ENCODE results near the gene HDAC3.
"Not testable (repeated sequence)": the region's sequence is repeated elsewhere in the genome, so short reads cannot be mapped to it uniquely, and the experiment has no call there.

The HDAC3 gene

GRCh38 chr5:141633871-141634561, 2.6 kb downstream of the HDAC3 start:
- DNase-seq: no peak

- peak in 1 of 2 experiments; percentile 9 for DNase-seq
These were observed 4.0 kb downstream of the HDAC3 start for GRCh38 chr5:141632650-141633049.

- no peak for DNase-seq
These were observed 6.0 kb downstream of the HDAC3 start for GRCh38 chr5:141630570-141631140.

GRCh38 chr5:141628175-141628788, 8.4 kb downstream of the HDAC3 start:
- DNase-seq: no peak

- DNase-seq: no peak
These were observed 13.0 kb downstream of the HDAC3 start for GRCh38 chr5:141623611-141624010.

GRCh38 chr5:141623186-141623585, 13.5 kb downstream of the HDAC3 start:
- DNase-seq: no peak

GRCh38 chr5:141618804-141619554, 17.7 kb downstream of the HDAC3 start, which contains the start of gene DIAPH1:
Gene DIAPH1, minus strand, starts transcription at chr5:141619000. Its CDS starts 86 bp downstream, at chr5:141618914.
- peak; percentile 57 to 66 for DNase-seq

GRCh38 chr5:141618030-141618803, 18.4 kb downstream of the HDAC3 start:
- DNase-seq: no peak

GRCh38 chr5:141617682-141618029, 19.0 kb downstream of the HDAC3 start:
- DNase-seq: no peak

- no peak for DNase-seq
These were observed 19.5 kb downstream of the HDAC3 start for GRCh38 chr5:141617128-141617527.

- no peak for DNase-seq
These were observed 20.5 kb downstream of the HDAC3 start for GRCh38 chr5:141615991-141616720.

GRCh38 chr5:141613344-141613743, 23.3 kb downstream of the HDAC3 start:
- DNase-seq: no peak

- no peak for DNase-seq
These were observed 25.4 kb downstream of the HDAC3 start for GRCh38 chr5:141611289-141611688.

- not testable (repeated sequence) for DNase-seq
These were observed 26.7 kb downstream of the HDAC3 start for GRCh38 chr5:141609921-141610320.

- DNase-seq: no peak
These were observed 27.6 kb downstream of the HDAC3 start for GRCh38 chr5:141609044-141609443.

GRCh38 chr5:141608557-141608956, 28.1 kb downstream of the HDAC3 start:
- DNase-seq: no peak

- DNase-seq: no peak
These were observed 28.6 kb downstream of the HDAC3 start for GRCh38 chr5:141608046-141608445.

- no peak for DNase-seq
These were observed 30.9 kb downstream of the HDAC3 start for GRCh38 chr5:141605523-141606277.

GRCh38 chr5:141603923-141604717, 32.5 kb downstream of the HDAC3 start:
- no peak for DNase-seq

GRCh38 chr5:141602606-141603005, 34.0 kb downstream of the HDAC3 start:
- DNase-seq: no peak

Data from cerebellar nuclear complex (tissue), 1 donor.